H9 (cell line): ENCODE results near the gene ARRB1. TPM values are rescaled to one million over a fixed set of nuclear protein-coding genes. Genes with fewer than 3 reads are reported as not detected.

Source experiments
- DNase-seq: peaks from one replicate; pipeline ENCODE4 v3.0.0-alpha.2; 2017
- H2AFZ ChIP-seq: one replicate; pipeline ENCODE4 v1.6.1; 2013; ENCODE audit warnings: mild to moderate bottlenecking, low read length, control low read depth, moderate library complexity
- H2AK5ac ChIP-seq: 2 replicates; pipeline ENCODE4 v1.6.1; 2013; ENCODE audit warnings: low read length, control low read depth, mixed read lengths; ENCODE audit not compliant: insufficient read length
- H2BK120ac ChIP-seq: one replicate; pipeline ENCODE4 v1.6.1; 2013; ENCODE audit warnings: low read depth, mild to moderate bottlenecking, low read length, control low read depth, inconsistent platforms; ENCODE audit not compliant: poor library complexity, severe bottlenecking
- H2BK12ac ChIP-seq: 2 replicates; pipeline ENCODE4 v1.6.1; 2013; ENCODE audit warnings: low read length, control low read depth, mixed read lengths, low read depth; ENCODE audit not compliant: insufficient read length
- H2BK15ac ChIP-seq: 2 replicates; pipeline ENCODE4 v1.6.1; 2013; ENCODE audit warnings: low read depth, low read length, control low read depth
- H2BK20ac ChIP-seq: one replicate; pipeline ENCODE4 v1.6.1; 2013; ENCODE audit warnings: low read depth, mild to moderate bottlenecking, low read length, control low read depth, inconsistent platforms; ENCODE audit not compliant: poor library complexity, severe bottlenecking
- H2BK5ac ChIP-seq: 2 replicates; pipeline ENCODE4 v1.6.1; 2013; ENCODE audit warnings: low read length, control low read depth, mixed read lengths; ENCODE audit not compliant: insufficient read length
- H3K14ac ChIP-seq: 2 replicates; pipeline ENCODE4 v1.6.1; 2013; ENCODE audit warnings: low read length, control low read depth; ENCODE audit not compliant: insufficient read depth
- H3K18ac ChIP-seq: 2 replicates; pipeline ENCODE4 v1.6.1; 2013; ENCODE audit warnings: low read depth, mild to moderate bottlenecking, mixed read lengths, low read length, control low read depth; ENCODE audit not compliant: insufficient read length
- H3K23ac ChIP-seq: 2 replicates; pipeline ENCODE4 v1.6.1; 2013; ENCODE audit warnings: low read length, control low read depth, mixed read lengths, low read depth; ENCODE audit not compliant: insufficient read length
- H3K23me2 ChIP-seq: 2 replicates; pipeline ENCODE4 v1.6.1; 2013; ENCODE audit warnings: low read depth, mild to moderate bottlenecking, mixed read lengths, low read length, control low read depth; ENCODE audit not compliant: insufficient read length, poor library complexity, severe bottlenecking
- H3K27ac ChIP-seq: 2 replicates; pipeline ENCODE4 v1.5.1; 2013; ENCODE audit warnings: low read length, control low read depth, mixed read lengths, low read depth; ENCODE audit not compliant: insufficient read length
- H3K27me3 ChIP-seq: 2 replicates; pipeline ENCODE4 v1.6.1; 2013; ENCODE audit warnings: low read length, control low read depth, inconsistent platforms; ENCODE audit not compliant: insufficient read depth
- H3K4ac ChIP-seq: 2 replicates; pipeline ENCODE4 v1.6.1; 2013; ENCODE audit warnings: low read depth, mild to moderate bottlenecking, control low read depth, inconsistent platforms, low read length, moderate library complexity
- H3K4me1 ChIP-seq: 2 replicates; pipeline ENCODE4 v1.6.1; 2013; ENCODE audit warnings: low read length, control low read depth, inconsistent platforms; ENCODE audit not compliant: insufficient read depth
- H3K4me2 ChIP-seq: 2 replicates; pipeline ENCODE4 v1.6.1; 2013; ENCODE audit warnings: low read length, control low read depth, mixed read lengths; ENCODE audit not compliant: insufficient read length, insufficient read depth
- H3K56ac ChIP-seq: 2 replicates; pipeline ENCODE4 v1.6.1; 2013; ENCODE audit warnings: low read depth, mild to moderate bottlenecking, mixed read lengths, low read length, control low read depth; ENCODE audit not compliant: insufficient read length
- H3K79me1 ChIP-seq: 2 replicates; pipeline ENCODE4 v1.6.1; 2013; ENCODE audit warnings: low read depth, mild to moderate bottlenecking, moderate library complexity, low read length, control low read depth, inconsistent platforms; ENCODE audit not compliant: insufficient read depth, poor library complexity, severe bottlenecking
- H3K79me2 ChIP-seq: 2 replicates; pipeline ENCODE4 v1.6.1; 2013; ENCODE audit warnings: low read length, control low read depth, inconsistent platforms; ENCODE audit not compliant: insufficient read depth
- H3K9ac ChIP-seq: 2 replicates; pipeline ENCODE4 v1.6.1; 2013; ENCODE audit warnings: low read length, control low read depth, mixed read lengths; ENCODE audit not compliant: insufficient read length; ENCODE audit errors: extremely low read depth
- H3K9me3 ChIP-seq: one replicate; pipeline ENCODE4 v1.6.1; 2013; ENCODE audit warnings: low read depth, low read length, inconsistent platforms; ENCODE audit not compliant: control insufficient read depth
- H3T11ph ChIP-seq: one replicate; pipeline ENCODE4 v1.6.1; 2013; ENCODE audit warnings: mild to moderate bottlenecking, low read length, control low read depth, inconsistent platforms
- H4K20me1 ChIP-seq: one replicate; pipeline ENCODE4 v1.6.1; 2013; ENCODE audit not compliant: control insufficient read depth, insufficient read length, insufficient read depth
- H4K5ac ChIP-seq: 2 replicates; pipeline ENCODE4 v1.6.1; 2013; ENCODE audit warnings: low read depth, mild to moderate bottlenecking, mixed read lengths, low read length, control low read depth; ENCODE audit not compliant: insufficient read length
- H4K8ac ChIP-seq: replicated peaks from 2 replicates; pipeline ENCODE4 v1.6.1; 2013; ENCODE audit warnings: low read length, control low read depth, mixed read lengths, low read depth; ENCODE audit not compliant: insufficient read length
- H4K91ac ChIP-seq: 2 replicates; pipeline ENCODE4 v1.6.1; 2013; ENCODE audit warnings: low read depth, mild to moderate bottlenecking, moderate library complexity, mixed read lengths, low read length, control low read depth; ENCODE audit not compliant: insufficient read length
- H3K27ac Mint-ChIP-seq, 3 experiments: 2 replicates in 2 of 3; 3 replicates in 1 of 3; pipeline ENCODE4 v1.8.0; 2020 to 2021; ENCODE audit warnings: mixed read lengths in 3 of 3, mild to moderate bottlenecking in 1 of 3, moderate library complexity in 1 of 3
- H3K27me3 Mint-ChIP-seq: 2 replicates; pipeline ENCODE4 v1.8.0; 2021; ENCODE audit warnings: low read depth, mild to moderate bottlenecking, moderate library complexity, mixed read lengths
- H3K36me3 Mint-ChIP-seq, 3 experiments: 2 replicates in 2 of 3; 3 replicates in 1 of 3; pipeline ENCODE4 v1.8.0; 2020 to 2021; ENCODE audit warnings: low read depth in 3 of 3, mixed read lengths in 3 of 3; ENCODE audit not compliant: insufficient read depth in 1 of 3
- H3K4me1 Mint-ChIP-seq, 2 experiments: 2 replicates each; pipeline ENCODE4 v1.8.0; 2020; ENCODE audit warnings: mixed read lengths in 2 of 2
- H3K4me3 Mint-ChIP-seq, 2 experiments: 2 replicates in 1 of 2; 3 replicates in 1 of 2; pipeline ENCODE4 v1.8.0; 2020 to 2021; ENCODE audit warnings: mild to moderate bottlenecking in 2 of 2, mixed read lengths in 2 of 2, moderate library complexity in 1 of 2
- H3K9me3 Mint-ChIP-seq, 2 experiments: 2 replicates in 1 of 2; 3 replicates in 1 of 2; pipeline ENCODE4 v1.8.0; 2020; ENCODE audit warnings: mild to moderate bottlenecking in 2 of 2, mixed read lengths in 2 of 2, moderate library complexity in 1 of 2
- CTCF ChIP-seq: fragments of 200-600 bp; sonication (generic); conservative IDR thresholded peaks from 3 replicates; pipeline ENCODE4 v1.8.0; 2021; ENCODE audit warnings: antibody characterized with exemption, mild to moderate bottlenecking
- WGBS: extraction: QIAGEN DNeasy Blood & Tissue Kit; methylation state at CpG from one replicate; pipeline ENCODE4 v1.1.7; 2013; ENCODE audit warnings: missing lambda C conversion rate, low lambda C conversion rate, mixed read lengths; ENCODE audit not compliant: insufficient read length; ENCODE audit errors: extremely low coverage; 5-methylcytosine and 5-hydroxymethylcytosine counted together
- total RNA-seq: library from RNA; stranded (reverse); gene quantifications from 2 replicates; pipeline ENCODE4 v1.2.1, GENCODE V29; 2021

The ARRB1 gene
- total RNA-seq, 1 experiment from 2014 or later: 20.6 TPM

- no peak overlapping the region for H2BK12ac ChIP-seq
- no CpG with 5 or more reads among the region's 6 CpGs for WGBS
- Mint-ChIP-seq H3K9me3 (no peaks in the 10 kb centered on the region), H3K27ac (peak overlapping the region in 2 of 3 experiments; percentile 11 to 54; a peak in 2 of 7 replicates), H3K4me3 (no peak overlapping the region), H3K36me3 (peaks cover 0 to 7% (median 2%) of the 10 kb centered on the region in 3 experiments; a peak in 2 of 7 replicates), H3K4me1 (peaks cover 6 to 15% of the 10 kb centered on the region in 2 experiments), H3K27me3 (no peaks in the 10 kb centered on the region; the same call in none of the 2 replicates)
- no peaks in the 10 kb centered on the region for H3K4me1 ChIP-seq
- no peak overlapping the region for H3K4me2 ChIP-seq
- no peak overlapping the region for H3K18ac ChIP-seq
- H3T11ph ChIP-seq: no peak overlapping the region
- H2BK15ac ChIP-seq: no peak overlapping the region
- H3K4ac ChIP-seq: no peak overlapping the region
- H2AK5ac ChIP-seq: no peak overlapping the region
- H4K91ac ChIP-seq: no peak overlapping the region
- no peaks in the 10 kb centered on the region for H3K23me2 ChIP-seq
- H3K56ac ChIP-seq: no peak overlapping the region
- no peak overlapping the region for H4K8ac ChIP-seq
- no peak for TF ChIP-seq CTCF
- H3K27me3 ChIP-seq: no peaks in the 10 kb centered on the region
- no peak overlapping the region for H3K9ac ChIP-seq
- no peak overlapping the region for H4K5ac ChIP-seq
- no peak overlapping the region for H3K14ac ChIP-seq
- H3K27ac ChIP-seq: no peak overlapping the region
- no peaks in the 10 kb centered on the region for H4K20me1 ChIP-seq
- H2BK5ac ChIP-seq: no peak overlapping the region
- H2BK20ac ChIP-seq: no peak overlapping the region
- H2AFZ ChIP-seq: no peak overlapping the region
- no peaks in the 10 kb centered on the region for H3K9me3 ChIP-seq
- no peak overlapping the region for H2BK120ac ChIP-seq
- DNase-seq: no peak
- H3K79me1 ChIP-seq: no peaks in the 10 kb centered on the region
- no peak overlapping the region for H3K23ac ChIP-seq
- no peaks in the 10 kb centered on the region for H3K79me2 ChIP-seq
These were observed 79.7 kb downstream of the ARRB1 start for GRCh38 chr11:75271730-75272129.
